ENCODE data around the gene MTTP.

Gene MTTP

GRCh38 chr4:99655308-99656081 is 80.9 kb downstream of the MTTP start:
- DNase-seq (ENCODE audit: low read depth), result no peak
- H3K4me3 ChIP-seq (ENCODE audit: low read depth, low read length), result no peak overlapping the region
- no peak for TF ChIP-seq POLR2A (IDR thresholded peaks at IDR 0.05; ENCODE audit: extremely low read depth, insufficient read length)
- no peak for TF ChIP-seq MYC (IDR thresholded peaks at IDR 0.05; ENCODE audit: low read depth, low read length)
- TF ChIP-seq CTCF (IDR thresholded peaks at IDR 0.05; ENCODE audit: low read depth, low read length), result no peak
- TF ChIP-seq MAX (IDR thresholded peaks at IDR 0.05; ENCODE audit: low read depth, low read length), result no peak

GRCh38 chr4:99657798-99658197 is 83.2 kb downstream of the MTTP start, which contains the start of gene C4orf54:
Gene C4orf54 (minus strand): TSS chr4:99657828. CDS start chr4:99654648, 3,180 bp downstream.
- DNase-seq (ENCODE audit: low read depth), result no peak
- H3K4me3 ChIP-seq (ENCODE audit: low read depth, low read length), result no peak within 1 kb of the TSS
- TF ChIP-seq POLR2A (IDR thresholded peaks at IDR 0.05; ENCODE audit: extremely low read depth, insufficient read length), result no peak
- no peak for TF ChIP-seq CTCF (IDR thresholded peaks at IDR 0.05; ENCODE audit: low read depth, low read length)
- no peak for TF ChIP-seq MAX (IDR thresholded peaks at IDR 0.05; ENCODE audit: low read depth, low read length)
- TF ChIP-seq MYC (IDR thresholded peaks at IDR 0.05; ENCODE audit: low read depth, low read length), result no peak

- no peak for DNase-seq (ENCODE audit: low read depth)
- no peak overlapping the region for H3K4me3 ChIP-seq (ENCODE audit: low read depth, low read length)
- TF ChIP-seq POLR2A (IDR thresholded peaks at IDR 0.05; ENCODE audit: extremely low read depth, insufficient read length) (no peak), MAX (IDR thresholded peaks at IDR 0.05; ENCODE audit: low read depth, low read length) (no peak), MYC (IDR thresholded peaks at IDR 0.05; ENCODE audit: low read depth, low read length) (no peak), CTCF (IDR thresholded peaks at IDR 0.05; ENCODE audit: low read depth, low read length) (no peak)
These were observed 84.0 kb downstream of the MTTP start for GRCh38 chr4:99658666-99659065.

GRCh38 chr4:99661907-99662306 is 87.3 kb downstream of the MTTP start:
- H3K4me3 ChIP-seq (ENCODE audit: low read depth, low read length), result no peak overlapping the region
- no peak for DNase-seq (ENCODE audit: low read depth)

GRCh38 chr4:99664716-99665115 is 90.1 kb downstream of the MTTP start:
- DNase-seq (ENCODE audit: low read depth), result no peak
- no peak overlapping the region for H3K4me3 ChIP-seq (ENCODE audit: low read depth, low read length)
- no peak for TF ChIP-seq MYC (IDR thresholded peaks at IDR 0.05; ENCODE audit: low read depth, low read length)
- no peak for TF ChIP-seq CTCF (IDR thresholded peaks at IDR 0.05; ENCODE audit: low read depth, low read length)
- TF ChIP-seq POLR2A (IDR thresholded peaks at IDR 0.05; ENCODE audit: extremely low read depth, insufficient read length), result no peak
- no peak for TF ChIP-seq MAX (IDR thresholded peaks at IDR 0.05; ENCODE audit: low read depth, low read length)

More at GRCh38 chr4:99661907-99662306, 87.3 kb downstream of the MTTP start:
- TF ChIP-seq MAX (IDR thresholded peaks at IDR 0.05; ENCODE audit: low read depth, low read length) (no peak), MYC (IDR thresholded peaks at IDR 0.05; ENCODE audit: low read depth, low read length) (no peak), POLR2A (IDR thresholded peaks at IDR 0.05; ENCODE audit: extremely low read depth, insufficient read length) (no peak), CTCF (IDR thresholded peaks at IDR 0.05; ENCODE audit: low read depth, low read length) (no peak)
